Measurements from ENCODE around the gene POLR3GL. TPM values are rescaled to one million over a fixed set of nuclear protein-coding genes. Genes with fewer than 3 reads are reported as not detected.

Gene POLR3GL
- total RNA-seq, 4 donors from 2014 or later = 32.9 to 44.0 (median 37.6) TPM

GRCh38 chr1:145994391-145995120, 30.1 kb downstream of the POLR3GL start:
- Histone ChIP-seq H3K4me3 (peak overlapping the region; percentile 64 to 100), H3K27me3 (no peaks in the 10 kb centered on the region), H3K4me1 (peaks cover 0 to 43% (median 3%) of the 10 kb centered on the region in 3 donors), H3K9me3 (no peaks in the 10 kb centered on the region), H3K27ac (peak overlapping the region; percentile 93 to 98 (median 96)), H3K36me3 (peaks cover 28 to 34% of the 10 kb centered on the region in 2 donors)
- no peak for ATAC-seq
- WGBS, 2 donors (ENCODE audit: low coverage in 1 of 2) = 2 to 6% methylated on average over 7 to 8 of the region's 10 CpGs
- TF ChIP-seq CTCF (IDR thresholded peaks at IDR 0.05) (no peak), POLR2A (IDR thresholded peaks at IDR 0.05) (peak in 1 of 2 donors; percentile 38), POLR2AphosphoS5 (IDR thresholded peaks at IDR 0.05) (peak; percentile 85)

GRCh38 chr1:145995148-145995881, 30.8 kb downstream of the POLR3GL start:
- Histone ChIP-seq H3K4me1 (peaks cover 0 to 46% (median 10%) of the 10 kb centered on the region in 3 donors), H3K9me3 (no peaks in the 10 kb centered on the region), H3K4me3 (peak overlapping the region; percentile 64 to 100), H3K36me3 (peaks cover 28 to 34% of the 10 kb centered on the region in 2 donors), H3K27me3 (no peaks in the 10 kb centered on the region), H3K27ac (peak overlapping the region; percentile 93 to 98 (median 96))
- no peak for TF ChIP-seq POLR2A (IDR thresholded peaks at IDR 0.05)
- no peak for TF ChIP-seq CTCF (IDR thresholded peaks at IDR 0.05)
- peak; percentile 27 for TF ChIP-seq POLR2AphosphoS5 (IDR thresholded peaks at IDR 0.05)
- TF ChIP-seq EP300 (IDR thresholded peaks at IDR 0.05) = no peak
- 0% methylated on average over 8 of the region's 8 CpGs for WGBS, 2 donors (ENCODE audit: low coverage in 1 of 2)
- no peak for ATAC-seq

- H3K27me3 ChIP-seq = no peaks in the 10 kb centered on the region
- peak overlapping the region; percentile 64 to 100 for H3K4me3 ChIP-seq
- no peak for ATAC-seq
- H3K4me1 ChIP-seq = peaks cover 0 to 49% (median 10%) of the 10 kb centered on the region in 3 donors
- H3K36me3 ChIP-seq = peaks cover 28 to 34% of the 10 kb centered on the region in 2 donors
- TF ChIP-seq POLR2A (IDR thresholded peaks at IDR 0.05) (no peak), CTCF (IDR thresholded peaks at IDR 0.05) (no peak), POLR2AphosphoS5 (IDR thresholded peaks at IDR 0.05) (peak; percentile 16)
- 0% methylated on average over 12 to 13 of the region's 13 CpGs for WGBS, 2 donors (ENCODE audit: low coverage in 1 of 2)
- H3K27ac ChIP-seq = peak overlapping the region; percentile 93 to 98 (median 96)
- H3K9me3 ChIP-seq = no peaks in the 10 kb centered on the region
Measured at GRCh38 chr1:145995964-145996432, 31.5 kb downstream of the POLR3GL start.

GRCh38 chr1:145996433-145997015, 32.0 kb downstream of the POLR3GL start, which contains the start of gene TXNIP:
Gene TXNIP, minus strand, starts transcription at chr1:145996579. Its CDS starts 313 bp downstream, at chr1:145996266.
- Histone ChIP-seq H3K9me3 (no peaks in the 10 kb centered on the region), H3K4me3 (peak within 1 kb of the TSS; percentile 64 to 100), H3K27me3 (no peaks in the 10 kb centered on the region), H3K27ac (peak within 1 kb of the TSS; percentile 93 to 98 (median 96)), H3K36me3 (peaks cover 28 to 34% of the 10 kb centered on the region in 2 donors), H3K4me1 (peaks cover 0 to 49% (median 13%) of the 10 kb centered on the region in 3 donors)
- TF ChIP-seq CTCF (IDR thresholded peaks at IDR 0.05) (no peak), EP300 (IDR thresholded peaks at IDR 0.05) (no peak), POLR2A (IDR thresholded peaks at IDR 0.05) (peak; percentile 98 to 99), POLR2AphosphoS5 (IDR thresholded peaks at IDR 0.05) (peak; percentile 100)
- ATAC-seq = peak; percentile 94
- WGBS, 2 donors (ENCODE audit: low coverage in 1 of 2) = 0 to 1% methylated on average over 13 to 14 of the region's 30 CpGs

Measured in gastroesophageal sphincter (tissue), 4 donors.